ENCODE data around the gene LRRC8D. TPM values are rescaled to one million over a fixed set of nuclear protein-coding genes. Genes with fewer than 3 reads are reported as not detected.

Gene LRRC8D
- total RNA-seq, 1 donor from 2014 or later, result 42.1 TPM

DNA sequence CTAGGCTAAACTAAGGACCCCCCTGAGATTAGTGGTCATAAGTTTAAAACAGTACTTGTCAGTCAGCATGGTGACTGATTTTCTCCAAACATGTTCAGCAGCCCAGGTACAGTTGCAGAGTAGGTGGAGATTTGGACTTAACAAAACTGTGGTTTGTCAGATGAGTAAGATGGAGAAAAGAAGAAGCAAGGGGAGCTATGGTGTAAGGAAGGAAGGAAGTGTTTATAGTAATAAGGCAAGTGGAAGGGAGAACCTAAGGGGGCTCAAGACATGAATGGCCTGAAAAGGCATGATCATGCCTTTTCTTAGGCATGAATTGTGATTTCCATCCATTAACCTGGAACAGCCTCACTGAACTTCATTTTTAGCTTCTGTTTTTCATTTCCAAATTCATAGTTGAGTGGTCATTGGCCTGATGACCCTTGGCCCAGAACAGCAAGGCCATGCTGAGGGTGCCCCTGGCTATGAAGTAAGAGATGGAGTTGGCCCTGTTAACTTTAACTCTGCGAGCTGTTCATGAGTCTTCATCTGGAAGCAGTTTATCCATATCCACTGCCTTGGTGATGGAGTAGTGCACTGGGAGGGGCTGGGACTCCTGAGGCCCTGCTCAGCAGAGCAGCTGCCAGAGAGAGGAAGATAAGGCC is 60.7 kb downstream of the LRRC8D start:
- TF ChIP-seq, protein P1, sequence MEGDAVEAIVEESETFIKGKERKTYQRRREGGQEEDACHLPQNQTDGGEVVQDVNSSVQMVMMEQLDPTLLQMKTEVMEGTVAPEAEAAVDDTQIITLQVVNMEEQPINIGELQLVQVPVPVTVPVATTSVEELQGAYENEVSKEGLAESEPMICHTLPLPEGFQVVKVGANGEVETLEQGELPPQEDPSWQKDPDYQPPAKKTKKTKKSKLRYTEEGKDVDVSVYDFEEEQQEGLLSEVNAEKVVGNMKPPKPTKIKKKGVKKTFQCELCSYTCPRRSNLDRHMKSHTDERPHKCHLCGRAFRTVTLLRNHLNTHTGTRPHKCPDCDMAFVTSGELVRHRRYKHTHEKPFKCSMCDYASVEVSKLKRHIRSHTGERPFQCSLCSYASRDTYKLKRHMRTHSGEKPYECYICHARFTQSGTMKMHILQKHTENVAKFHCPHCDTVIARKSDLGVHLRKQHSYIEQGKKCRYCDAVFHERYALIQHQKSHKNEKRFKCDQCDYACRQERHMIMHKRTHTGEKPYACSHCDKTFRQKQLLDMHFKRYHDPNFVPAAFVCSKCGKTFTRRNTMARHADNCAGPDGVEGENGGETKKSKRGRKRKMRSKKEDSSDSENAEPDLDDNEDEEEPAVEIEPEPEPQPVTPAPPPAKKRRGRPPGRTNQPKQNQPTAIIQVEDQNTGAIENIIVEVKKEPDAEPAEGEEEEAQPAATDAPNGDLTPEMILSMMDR (IDR thresholded peaks at IDR 0.05; ENCODE audit: unreplicated experiment), result no peak
- H3K27ac Mint-ChIP-seq, result no peak overlapping the region
- H3K9me3 Mint-ChIP-seq (ENCODE audit: low read depth), result peaks cover 13% of the 10 kb centered on the region
- H3K36me3 Mint-ChIP-seq (ENCODE audit: insufficient read depth), result peaks cover 24% of the 10 kb centered on the region
- no peak overlapping the region for H3K4me3 Mint-ChIP-seq (ENCODE audit: low read depth)
- no peaks in the 10 kb centered on the region for H3K27me3 Mint-ChIP-seq
- no peak for DNase-seq (ENCODE audit: low spot score, unreplicated experiment)
- H3K4me1 Mint-ChIP-seq (ENCODE audit: low read depth), result peaks cover 2% of the 10 kb centered on the region

DNA sequence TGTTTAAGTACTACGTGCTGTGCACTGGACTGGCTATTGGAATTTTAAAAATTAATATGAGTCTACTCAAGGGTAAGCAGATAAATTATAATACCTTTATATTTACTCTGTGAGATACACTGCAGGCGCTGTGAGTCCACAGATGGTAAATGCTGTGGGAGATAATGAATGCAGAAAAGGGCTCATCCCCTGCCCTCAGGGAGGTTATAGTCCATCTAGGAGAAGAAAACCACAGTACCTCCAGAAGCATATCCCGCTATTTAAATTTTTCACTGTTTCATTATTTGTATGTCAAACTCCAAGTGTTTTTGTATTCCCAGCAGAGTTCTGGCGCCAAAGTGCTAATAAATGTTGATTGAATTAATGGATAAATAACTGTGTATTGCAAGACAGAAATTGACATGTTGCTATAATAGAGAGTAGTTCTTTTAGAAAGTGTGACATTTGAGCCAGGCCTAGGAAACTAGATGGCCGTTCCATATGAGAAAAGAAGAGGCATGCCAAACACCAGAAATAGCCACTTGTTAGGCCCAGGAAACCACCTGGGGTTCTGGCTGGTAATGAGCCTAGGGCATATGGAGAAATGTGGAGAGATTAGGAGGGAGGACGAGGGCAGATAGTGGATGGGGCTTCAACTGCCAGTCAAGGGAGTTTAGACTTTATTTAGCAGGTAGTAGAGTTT is 61.7 kb downstream of the LRRC8D start:
- Mint-ChIP-seq H3K4me1 (ENCODE audit: low read depth) (peaks cover 2% of the 10 kb centered on the region), H3K9me3 (ENCODE audit: low read depth) (peaks cover 13% of the 10 kb centered on the region), H3K4me3 (ENCODE audit: low read depth) (no peak overlapping the region), H3K36me3 (ENCODE audit: insufficient read depth) (peaks cover 24% of the 10 kb centered on the region), H3K27me3 (no peaks in the 10 kb centered on the region), H3K27ac (no peak overlapping the region)
- TF ChIP-seq, protein P1 (IDR thresholded peaks at IDR 0.05; ENCODE audit: unreplicated experiment), result no peak
- no peak for DNase-seq (ENCODE audit: low spot score, unreplicated experiment)

DNA sequence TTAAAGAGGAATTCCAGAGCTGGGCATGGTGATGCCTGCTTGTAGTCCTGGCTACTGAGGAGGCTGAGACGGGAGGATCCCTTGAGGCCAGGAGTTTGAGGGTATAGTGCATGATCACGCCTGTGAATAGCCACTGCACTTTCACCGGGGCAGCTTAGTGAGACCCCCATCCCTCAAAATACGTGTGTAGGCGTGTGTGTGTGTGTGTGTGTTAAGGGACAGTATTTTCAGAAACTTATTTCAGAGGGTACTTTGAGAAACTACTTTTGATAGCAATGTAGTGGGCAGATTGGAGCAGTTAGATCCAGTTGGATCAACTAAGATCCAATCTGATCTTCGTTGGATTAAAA is 62.2 kb downstream of the LRRC8D start:
- TF ChIP-seq, protein P1 (IDR thresholded peaks at IDR 0.05; ENCODE audit: unreplicated experiment), result no peak
- no peak overlapping the region for H3K27ac Mint-ChIP-seq
- no peak for DNase-seq (ENCODE audit: low spot score, unreplicated experiment)
- H3K9me3 Mint-ChIP-seq (ENCODE audit: low read depth), result peaks cover 13% of the 10 kb centered on the region
- H3K4me3 Mint-ChIP-seq (ENCODE audit: low read depth), result no peak overlapping the region
- H3K36me3 Mint-ChIP-seq (ENCODE audit: insufficient read depth), result peaks cover 24% of the 10 kb centered on the region
- H3K4me1 Mint-ChIP-seq (ENCODE audit: low read depth), result peaks cover 2% of the 10 kb centered on the region
- H3K27me3 Mint-ChIP-seq, result no peaks in the 10 kb centered on the region

DNA sequence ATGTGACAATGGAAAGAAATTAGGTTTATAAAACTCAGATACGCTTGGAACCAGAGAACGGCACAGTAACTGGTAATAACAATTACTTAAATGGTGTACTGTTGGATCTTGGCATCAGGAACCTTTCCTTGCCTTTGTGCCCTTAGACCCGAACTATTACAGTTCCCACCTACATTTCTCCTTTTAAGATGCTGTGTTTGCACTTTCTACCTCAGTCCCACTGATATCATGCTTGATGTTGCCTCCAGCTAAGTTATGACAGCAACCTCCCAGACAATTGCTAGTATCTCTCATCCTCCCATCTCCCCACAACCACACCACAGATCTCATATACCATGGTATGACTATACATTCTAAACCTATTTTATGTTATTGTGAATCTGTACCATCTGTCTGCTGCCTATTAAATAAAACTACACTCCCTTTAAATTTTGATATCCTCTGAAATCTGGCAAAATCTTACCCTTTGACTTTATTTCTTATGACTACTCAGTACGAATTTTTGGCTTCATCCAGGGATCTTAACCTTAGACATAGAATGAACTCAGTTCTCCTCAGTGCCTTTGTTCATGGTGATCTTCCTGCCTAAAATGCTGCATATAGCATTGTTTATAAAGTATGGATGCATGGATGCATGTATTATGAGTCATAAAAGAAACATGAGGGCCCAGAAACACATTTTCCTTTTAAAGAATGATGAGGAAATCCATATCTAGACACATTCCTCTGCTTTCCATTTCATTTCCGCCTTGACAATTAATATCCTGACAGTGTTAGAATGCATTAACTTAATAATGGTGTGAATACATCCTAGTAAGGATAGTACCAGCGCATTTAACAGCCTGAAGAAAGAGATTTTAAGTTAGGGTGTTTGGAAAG is 64.1 kb downstream of the LRRC8D start:
- TF ChIP-seq, protein P1 (IDR thresholded peaks at IDR 0.05; ENCODE audit: unreplicated experiment), result no peak
- H3K4me3 Mint-ChIP-seq (ENCODE audit: low read depth), result no peak overlapping the region

DNA sequence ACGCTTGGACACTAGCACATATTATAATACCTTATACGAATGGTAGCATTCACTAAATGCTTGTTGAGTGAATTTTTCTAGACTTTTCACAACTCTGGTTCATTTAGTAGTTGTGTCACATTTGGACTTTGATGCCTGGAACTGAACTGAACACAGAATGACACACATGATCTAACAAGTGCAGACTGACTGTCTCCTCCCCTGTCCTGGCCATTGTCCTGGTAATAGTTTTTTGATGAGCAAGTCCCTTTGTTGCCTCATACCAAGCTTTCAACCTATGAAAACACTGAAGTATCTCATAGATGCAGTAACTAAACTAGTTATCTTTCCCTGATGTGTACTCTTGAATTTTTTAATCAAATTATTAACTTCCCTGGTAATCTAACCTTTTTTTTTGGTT is 66.4 kb downstream of the LRRC8D start:
- no peak for DNase-seq (ENCODE audit: low spot score, unreplicated experiment)
- TF ChIP-seq, protein P1 (IDR thresholded peaks at IDR 0.05; ENCODE audit: unreplicated experiment), result no peak
- no peak overlapping the region for H3K4me3 Mint-ChIP-seq (ENCODE audit: low read depth)
- H3K27me3 Mint-ChIP-seq, result no peaks in the 10 kb centered on the region
- no peaks in the 10 kb centered on the region for H3K9me3 Mint-ChIP-seq (ENCODE audit: low read depth)
- H3K4me1 Mint-ChIP-seq (ENCODE audit: low read depth), result no peaks in the 10 kb centered on the region
- no peak overlapping the region for H3K27ac Mint-ChIP-seq
- peaks cover 10% of the 10 kb centered on the region for H3K36me3 Mint-ChIP-seq (ENCODE audit: insufficient read depth)

More for the DNA sequence above, 64.1 kb downstream of the LRRC8D start:
- Mint-ChIP-seq H3K9me3 (ENCODE audit: low read depth) (peaks cover 11% of the 10 kb centered on the region), H3K27me3 (no peaks in the 10 kb centered on the region), H3K4me1 (ENCODE audit: low read depth) (no peaks in the 10 kb centered on the region), H3K36me3 (ENCODE audit: insufficient read depth) (peaks cover 22% of the 10 kb centered on the region), H3K27ac (no peak overlapping the region)
- no peak for DNase-seq (ENCODE audit: low spot score, unreplicated experiment)

Measured in progenitor cell of endocrine pancreas (in vitro differentiated cells).